IPS DF 6.9 (cell line): ENCODE results near the gene ANKS6.

ENCODE experiments used
- DNase-seq: peaks from one replicate; pipeline ENCODE4 v3.0.0-alpha.2; 2013; ENCODE audit warnings: low read depth, low spot score
- H3K27ac ChIP-seq: one replicate; pipeline ENCODE4 v1.5.1; 2013; ENCODE audit warnings: low read length, control low read depth
- H3K27me3 ChIP-seq: 2 replicates; pipeline ENCODE4 v1.6.1; 2013; ENCODE audit warnings: mild to moderate bottlenecking, low read length; ENCODE audit not compliant: control insufficient read depth, insufficient read depth
- H3K36me3 ChIP-seq: 2 replicates; pipeline ENCODE4 v1.6.1; 2013; ENCODE audit warnings: low read length; ENCODE audit not compliant: control insufficient read depth, insufficient read depth
- H3K4me1 ChIP-seq: 2 replicates; pipeline ENCODE4 v1.6.1; 2013; ENCODE audit warnings: low read length; ENCODE audit not compliant: control insufficient read depth, insufficient read depth
- H3K4me3 ChIP-seq: 2 replicates; pipeline ENCODE4 v1.5.1; 2013; ENCODE audit warnings: mild to moderate bottlenecking, low read length
- H3K9me3 ChIP-seq: 2 replicates; pipeline ENCODE4 v1.6.1; 2013; ENCODE audit warnings: low read length, inconsistent platforms; ENCODE audit not compliant: control insufficient read depth, insufficient read depth
- WGBS: extraction: QIAGEN DNeasy Blood & Tissue Kit; methylation state at CpG from one replicate; pipeline ENCODE4 v1.1.7; 2013; ENCODE audit warnings: mixed read lengths, missing lambda C conversion rate; ENCODE audit not compliant: insufficient read length, insufficient coverage; 5-methylcytosine and 5-hydroxymethylcytosine counted together

ANKS6 gene

GRCh38 chr9:98819231-98819630, 22.9 kb upstream of the ANKS6 start:
- no peak for DNase-seq
- Histone ChIP-seq H3K4me3 (no peak overlapping the region), H3K27ac (no peak overlapping the region), H3K4me1 (no peaks in the 10 kb centered on the region), H3K27me3 (no peaks in the 10 kb centered on the region), H3K36me3 (no peaks in the 10 kb centered on the region; the same call in 1 of the 2 replicates), H3K9me3 (no peaks in the 10 kb centered on the region)
- WGBS: no CpG with 5 or more reads among the region's 3 CpGs

- WGBS: no CpG with 5 or more reads among the region's 2 CpGs
- Histone ChIP-seq H3K36me3 (no peaks in the 10 kb centered on the region; the same call in 1 of the 2 replicates), H3K9me3 (no peaks in the 10 kb centered on the region), H3K4me1 (no peaks in the 10 kb centered on the region), H3K27me3 (no peaks in the 10 kb centered on the region), H3K27ac (no peak overlapping the region), H3K4me3 (no peak overlapping the region)
- DNase-seq: no peak
These were observed 22.4 kb upstream of the ANKS6 start for GRCh38 chr9:98818764-98819163.

GRCh38 chr9:98815391-98815951, 19.1 kb upstream of the ANKS6 start:
- DNase-seq: no peak
- Histone ChIP-seq H3K9me3 (no peaks in the 10 kb centered on the region), H3K36me3 (no peaks in the 10 kb centered on the region), H3K4me1 (no peaks in the 10 kb centered on the region), H3K27ac (no peak overlapping the region), H3K27me3 (no peaks in the 10 kb centered on the region), H3K4me3 (no peak overlapping the region)
- no CpG with 5 or more reads among the region's 6 CpGs for WGBS

- H3K4me1 ChIP-seq: peaks cover 9% of the 10 kb centered on the region
- no peak for DNase-seq
These were observed 14.8 kb upstream of the ANKS6 start for GRCh38 chr9:98811051-98811650.

GRCh38 chr9:98810102-98810842, 13.9 kb upstream of the ANKS6 start:
- no peaks in the 10 kb centered on the region for H3K9me3 ChIP-seq
- WGBS: no CpG with 5 or more reads among the region's 3 CpGs
- no peaks in the 10 kb centered on the region for H3K27me3 ChIP-seq
- no peaks in the 10 kb centered on the region for H3K36me3 ChIP-seq
- H3K27ac ChIP-seq: no peak overlapping the region
- peaks cover 9% of the 10 kb centered on the region for H3K4me1 ChIP-seq
- no peak overlapping the region for H3K4me3 ChIP-seq
- DNase-seq: no peak

More at GRCh38 chr9:98811051-98811650, 14.8 kb upstream of the ANKS6 start:
- H3K9me3 ChIP-seq: no peaks in the 10 kb centered on the region
- no peaks in the 10 kb centered on the region for H3K36me3 ChIP-seq
- H3K4me3 ChIP-seq: no peak overlapping the region
- no peaks in the 10 kb centered on the region for H3K27me3 ChIP-seq
- no CpG with 5 or more reads among the region's 2 CpGs for WGBS
- no peak overlapping the region for H3K27ac ChIP-seq

- WGBS: no CpG with 5 or more reads among the region's 9 CpGs
These were observed 13.2 kb upstream of the ANKS6 start for GRCh38 chr9:98809311-98810101.

GRCh38 chr9:98808875-98809274, 12.5 kb upstream of the ANKS6 start:
- Histone ChIP-seq H3K9me3 (no peaks in the 10 kb centered on the region), H3K36me3 (no peaks in the 10 kb centered on the region), H3K4me1 (peaks cover 9% of the 10 kb centered on the region), H3K27ac (no peak overlapping the region), H3K27me3 (no peaks in the 10 kb centered on the region), H3K4me3 (no peak overlapping the region)
- no peak for DNase-seq
- whole genome bisulfite sequencing: no CpG with 5 or more reads among the region's 2 CpGs

More at GRCh38 chr9:98809311-98810101, 13.2 kb upstream of the ANKS6 start:
- Histone ChIP-seq H3K9me3 (no peaks in the 10 kb centered on the region), H3K27me3 (no peaks in the 10 kb centered on the region), H3K36me3 (no peaks in the 10 kb centered on the region), H3K27ac (no peak overlapping the region), H3K4me1 (peaks cover 9% of the 10 kb centered on the region), H3K4me3 (no peak overlapping the region)
- no peak for DNase-seq

- peaks cover 9% of the 10 kb centered on the region for H3K4me1 ChIP-seq
- no peak overlapping the region; the same call in 1 of the 2 replicates for H3K4me3 ChIP-seq
- DNase-seq: no peak
- no peaks in the 10 kb centered on the region for H3K36me3 ChIP-seq
- no peaks in the 10 kb centered on the region for H3K27me3 ChIP-seq
- no peaks in the 10 kb centered on the region for H3K9me3 ChIP-seq
- no CpG with 5 or more reads among the region's 17 CpGs for WGBS
- no peak overlapping the region for H3K27ac ChIP-seq
These were observed 12.1 kb upstream of the ANKS6 start for GRCh38 chr9:98808411-98808815.

- H3K4me1 ChIP-seq: peaks cover 9% of the 10 kb centered on the region
These were observed 11.4 kb upstream of the ANKS6 start for GRCh38 chr9:98807814-98808195.

GRCh38 chr9:98807070-98807813, 10.9 kb upstream of the ANKS6 start, which contains the start of gene GALNT12:
Gene GALNT12 (plus strand): TSS chr9:98807670. CDS start chr9:98807699, 29 bp downstream.
- DNase-seq: no peak

More at GRCh38 chr9:98807814-98808195, 11.4 kb upstream of the ANKS6 start:
- H3K27ac ChIP-seq: no peak overlapping the region
- no peaks in the 10 kb centered on the region for H3K27me3 ChIP-seq
- no peak for DNase-seq
- H3K4me3 ChIP-seq: peak overlapping the region; percentile 78
- H3K9me3 ChIP-seq: no peaks in the 10 kb centered on the region
- H3K36me3 ChIP-seq: no peaks in the 10 kb centered on the region
- no CpG with 5 or more reads among the region's 46 CpGs for WGBS

More at GRCh38 chr9:98807070-98807813, 10.9 kb upstream of the ANKS6 start, which contains the start of gene GALNT12:
- Histone ChIP-seq H3K9me3 (no peaks in the 10 kb centered on the region), H3K27me3 (no peaks in the 10 kb centered on the region), H3K4me1 (peaks cover 9% of the 10 kb centered on the region), H3K4me3 (peak within 1 kb of the TSS; percentile 78), H3K36me3 (no peaks in the 10 kb centered on the region), H3K27ac (no peak within 1 kb of the TSS)
- no CpG with 5 or more reads among the region's 51 CpGs for WGBS
